Adrenal gland (tissue), 12 donors: ENCODE measurements around the gene TMED4. TPM values are rescaled to one million over a fixed set of nuclear protein-coding genes. Genes with fewer than 3 reads are reported as not detected.
"Not testable (repeated sequence)": the region's sequence is repeated elsewhere in the genome, so short reads cannot be mapped to it uniquely, and the experiment has no call there.

Experiments
- DNase-seq, 7 donors: peaks; one replicate each; pipeline ENCODE4 v3.0.0-alpha.2; 2019 to 2020
- H3K27ac ChIP-seq, 5 donors: fragments of 200-600 bp; sonication (generic) in 4 of 5; 1 replicate in 3 of 5; 2 replicates in 2 of 5; pipeline versions ENCODE4 v1.5.1 to v1.8.0; 2016 to 2020; ENCODE audit warnings: mild to moderate bottlenecking in 1 of 5
- H3K27me3 ChIP-seq: fragments of 200-600 bp; 2 replicates; pipeline ENCODE4 v1.8.0; 2021
- H3K36me3 ChIP-seq, 2 donors: fragments of 200-600 bp; replicated peaks in 1 of 2; 1 replicate in 1 of 2; 2 replicates in 1 of 2; pipeline versions ENCODE4 v1.5.1 to v1.8.0; 2018 to 2022
- H3K4me1 ChIP-seq, 2 donors: fragments of 200-600 bp; replicated peaks in 1 of 2; 1 replicate in 1 of 2; 2 replicates in 1 of 2; pipeline versions ENCODE4 v1.5.1 to v1.8.0; 2018 to 2021
- H3K4me3 ChIP-seq, 4 donors: fragments of 200-600 bp; sonication (generic) in 3 of 4; one replicate each; pipeline ENCODE4 v1.5.1; 2016 to 2018
- H3K9me3 ChIP-seq, 3 donors: fragments of 200-600 bp; sonication (generic) in 1 of 3; replicated peaks in 1 of 3; 1 replicate in 2 of 3; 2 replicates in 1 of 3; pipeline versions ENCODE4 v1.5.1 to v1.8.0; 2016 to 2021
- CTCF ChIP-seq, 6 experiments: fragments of 450-650 bp in 4 of 6; fragments of 200-600 bp in 2 of 6; sonication (generic) in 1 of 6; IDR thresholded peaks; 1 replicate in 5 of 6; 2 replicates in 1 of 6; pipeline versions ENCODE4 v1.5.1 to v1.8.0; 2016 to 2021; ENCODE audit warnings: antibody characterized with exemption in 6 of 6, mild to moderate bottlenecking in 2 of 6, moderate library complexity in 1 of 6
- POLR2A ChIP-seq, 2 donors: fragments of 450-650 bp; IDR thresholded peaks; one replicate each; pipeline ENCODE4 v1.6.1; 2017; ENCODE audit warnings: antibody characterized with exemption in 2 of 2, mild to moderate bottlenecking in 2 of 2, moderate library complexity in 1 of 2
- WGBS, 4 donors: extraction: QIAGEN DNeasy Blood & Tissue Kit in 2 of 4; methylation state at CpG; one replicate each; pipeline versions ENCODE4 v1.1.5 to v1.1.7; 2013 to 2017; 5-methylcytosine and 5-hydroxymethylcytosine counted together
- intact Hi-C, 2 donors: fragments of 100-400 bp; cut with DNase I; formaldehyde crosslinking; loops; one replicate each; pipeline versions ENCODE4 v1.14.1 to v1.15.0; 2022 to 2023
- polyA plus RNA-seq, 3 donors: library from polyadenylated mRNA; stranded (reverse); fragments of 200-250 nt in 2 of 3; fragments of 350-450 nt in 1 of 3; fragmentation: Illumina TruSeq in 1 of 3; extraction: RNeasy Lipid Tissue Mini Kit (QIAGEN cat#74804) in 1 of 3; gene quantifications; one replicate each; pipeline ENCODE4 v1.2.3, GENCODE V29; 2013 to 2014
- total RNA-seq, 9 donors: library from RNA; depleted of rRNA in 4 of 9; stranded (reverse); fragments of >200 nt in 4 of 9; fragments of 120-200 nt in 1 of 9; fragmentation: NEBNext Ultra II Directional in 1 of 9; extraction: Animal tissue kit (Norgen Biotek cat#: 25700) in 1 of 9; gene quantifications; one replicate each; pipeline versions ENCODE4 v1.1.0 to v1.2.4, GENCODE V29; 2013 to 2023
- donor health status: healthy with polysubstance abuse.
- donor health status: Bipolar disorder and iron deficiency.
- donor health status: DM: yes; HTN: yes; CAD: no.
- donor health status: DM: no; HTN: no; CAD: no.
- donor health status: DM: no; HTN: no; CAD: no.
- donor health status: DM: yes; HTN: yes; CAD: no.

Gene TMED4
- total and polyA plus RNA-seq, 12 donors, result 45.2 to 189 (median 112) TPM

- TF ChIP-seq CTCF (IDR thresholded peaks at IDR 0.05), result no peak
- TF ChIP-seq POLR2A (IDR thresholded peaks at IDR 0.05), result no peak
- intact Hi-C loops, result loop anchor here in 1 of 2 donors (10.0 kb wide), 1 partner anchor 166 kb away; no protein-coding TSS in a partner anchor
- DNase-seq, result no peak
- Histone ChIP-seq H3K36me3 (no peaks in the 10 kb centered on the region), H3K27ac (no peak overlapping the region), H3K4me1 (no peaks in the 10 kb centered on the region), H3K27me3 (no peaks in the 10 kb centered on the region), H3K9me3 (no peaks in the 10 kb centered on the region), H3K4me3 (no peak overlapping the region)
- WGBS, 4 donors, result 65 to 81% (median 75%) methylated on average over 3 of the region's 3 CpGs
Measured at GRCh38 chr7:44599222-44599621, 17.2 kb upstream of the TMED4 start.

GRCh38 chr7:44597181-44597580 lies 15.2 kb upstream of the TMED4 start:
- not testable (repeated sequence) for H3K4me1 ChIP-seq, H3K27me3 ChIP-seq, H3K9me3 ChIP-seq, H3K36me3 ChIP-seq, DNase-seq, H3K27ac ChIP-seq, H3K4me3 ChIP-seq
- 83 to 92% (median 91%) methylated on average over 8 of the region's 8 CpGs for WGBS, 4 donors
- intact Hi-C loops, result loop anchor here in 1 of 2 donors (10.0 kb wide), 1 partner anchor 168 kb away; no protein-coding TSS in a partner anchor

GRCh38 chr7:44595934-44596635 lies 14.1 kb upstream of the TMED4 start:
- no peak for TF ChIP-seq CTCF (IDR thresholded peaks at IDR 0.05)
- TF ChIP-seq POLR2A (IDR thresholded peaks at IDR 0.05), result no peak
- Histone ChIP-seq H3K27me3 (no peaks in the 10 kb centered on the region), H3K9me3 (no peaks in the 10 kb centered on the region), H3K27ac (no peak overlapping the region), H3K4me1 (no peaks in the 10 kb centered on the region), H3K36me3 (no peaks in the 10 kb centered on the region), H3K4me3 (no peak overlapping the region)
- intact Hi-C loops, result loop anchor here in 1 of 2 donors (10.0 kb wide), 1 partner anchor 169 kb away; no protein-coding TSS in a partner anchor
- 67 to 78% (median 74%) methylated on average over 5 of the region's 5 CpGs for WGBS, 4 donors
- no peak for DNase-seq

- Histone ChIP-seq H3K4me1 (no peaks in the 10 kb centered on the region), H3K36me3 (no peaks in the 10 kb centered on the region), H3K27ac (no peak overlapping the region), H3K9me3 (no peaks in the 10 kb centered on the region), H3K27me3 (no peaks in the 10 kb centered on the region), H3K4me3 (no peak overlapping the region)
- no peak for DNase-seq
- TF ChIP-seq POLR2A (IDR thresholded peaks at IDR 0.05) (no peak), CTCF (IDR thresholded peaks at IDR 0.05) (no peak)
- intact Hi-C loops, result loop anchor here (5.0 to 10.0 kb wide), 2 partner anchors 174 to 256 kb away; partner anchors contain the start of gene H2AZ2 (in 1 of the 2)
- 87 to 92% (median 89%) methylated on average over 1 of the region's 1 CpG for WGBS, 4 donors
Measured at GRCh38 chr7:44590910-44591309, 8.9 kb upstream of the TMED4 start.
